H9 (cell line): Measurements from ENCODE around the gene PDCD6IP. TPM values are rescaled to one million over a fixed set of nuclear protein-coding genes. Genes with fewer than 3 reads are reported as not detected.

Experiments
- DNase-seq: peaks from one replicate; pipeline ENCODE4 v3.0.0-alpha.2; 2017
- H2AFZ ChIP-seq: one replicate; pipeline ENCODE4 v1.6.1; 2013; ENCODE audit warnings: mild to moderate bottlenecking, low read length, control low read depth, moderate library complexity
- H2AK5ac ChIP-seq: 2 replicates; pipeline ENCODE4 v1.6.1; 2013; ENCODE audit warnings: low read length, control low read depth, mixed read lengths; ENCODE audit not compliant: insufficient read length
- H2BK120ac ChIP-seq: one replicate; pipeline ENCODE4 v1.6.1; 2013; ENCODE audit warnings: low read depth, mild to moderate bottlenecking, low read length, control low read depth, inconsistent platforms; ENCODE audit not compliant: poor library complexity, severe bottlenecking
- H2BK12ac ChIP-seq: 2 replicates; pipeline ENCODE4 v1.6.1; 2013; ENCODE audit warnings: low read length, control low read depth, mixed read lengths, low read depth; ENCODE audit not compliant: insufficient read length
- H2BK15ac ChIP-seq: 2 replicates; pipeline ENCODE4 v1.6.1; 2013; ENCODE audit warnings: low read depth, low read length, control low read depth
- H2BK20ac ChIP-seq: one replicate; pipeline ENCODE4 v1.6.1; 2013; ENCODE audit warnings: low read depth, mild to moderate bottlenecking, low read length, control low read depth, inconsistent platforms; ENCODE audit not compliant: poor library complexity, severe bottlenecking
- H2BK5ac ChIP-seq: 2 replicates; pipeline ENCODE4 v1.6.1; 2013; ENCODE audit warnings: low read length, control low read depth, mixed read lengths; ENCODE audit not compliant: insufficient read length
- H3K14ac ChIP-seq: 2 replicates; pipeline ENCODE4 v1.6.1; 2013; ENCODE audit warnings: low read length, control low read depth; ENCODE audit not compliant: insufficient read depth
- H3K18ac ChIP-seq: 2 replicates; pipeline ENCODE4 v1.6.1; 2013; ENCODE audit warnings: low read depth, mild to moderate bottlenecking, mixed read lengths, low read length, control low read depth; ENCODE audit not compliant: insufficient read length
- H3K23ac ChIP-seq: 2 replicates; pipeline ENCODE4 v1.6.1; 2013; ENCODE audit warnings: low read length, control low read depth, mixed read lengths, low read depth; ENCODE audit not compliant: insufficient read length
- H3K23me2 ChIP-seq: 2 replicates; pipeline ENCODE4 v1.6.1; 2013; ENCODE audit warnings: low read depth, mild to moderate bottlenecking, mixed read lengths, low read length, control low read depth; ENCODE audit not compliant: insufficient read length, poor library complexity, severe bottlenecking
- H3K27ac ChIP-seq: 2 replicates; pipeline ENCODE4 v1.5.1; 2013; ENCODE audit warnings: low read length, control low read depth, mixed read lengths, low read depth; ENCODE audit not compliant: insufficient read length
- H3K27me3 ChIP-seq: 2 replicates; pipeline ENCODE4 v1.6.1; 2013; ENCODE audit warnings: low read length, control low read depth, inconsistent platforms; ENCODE audit not compliant: insufficient read depth
- H3K4ac ChIP-seq: 2 replicates; pipeline ENCODE4 v1.6.1; 2013; ENCODE audit warnings: low read depth, mild to moderate bottlenecking, control low read depth, inconsistent platforms, low read length, moderate library complexity
- H3K4me1 ChIP-seq: 2 replicates; pipeline ENCODE4 v1.6.1; 2013; ENCODE audit warnings: low read length, control low read depth, inconsistent platforms; ENCODE audit not compliant: insufficient read depth
- H3K4me2 ChIP-seq: 2 replicates; pipeline ENCODE4 v1.6.1; 2013; ENCODE audit warnings: low read length, control low read depth, mixed read lengths; ENCODE audit not compliant: insufficient read length, insufficient read depth
- H3K56ac ChIP-seq: 2 replicates; pipeline ENCODE4 v1.6.1; 2013; ENCODE audit warnings: low read depth, mild to moderate bottlenecking, mixed read lengths, low read length, control low read depth; ENCODE audit not compliant: insufficient read length
- H3K79me1 ChIP-seq: 2 replicates; pipeline ENCODE4 v1.6.1; 2013; ENCODE audit warnings: low read depth, mild to moderate bottlenecking, moderate library complexity, low read length, control low read depth, inconsistent platforms; ENCODE audit not compliant: insufficient read depth, poor library complexity, severe bottlenecking
- H3K79me2 ChIP-seq: 2 replicates; pipeline ENCODE4 v1.6.1; 2013; ENCODE audit warnings: low read length, control low read depth, inconsistent platforms; ENCODE audit not compliant: insufficient read depth
- H3K9ac ChIP-seq: 2 replicates; pipeline ENCODE4 v1.6.1; 2013; ENCODE audit warnings: low read length, control low read depth, mixed read lengths; ENCODE audit not compliant: insufficient read length; ENCODE audit errors: extremely low read depth
- H3K9me3 ChIP-seq: one replicate; pipeline ENCODE4 v1.6.1; 2013; ENCODE audit warnings: low read depth, low read length, inconsistent platforms; ENCODE audit not compliant: control insufficient read depth
- H3T11ph ChIP-seq: one replicate; pipeline ENCODE4 v1.6.1; 2013; ENCODE audit warnings: mild to moderate bottlenecking, low read length, control low read depth, inconsistent platforms
- H4K20me1 ChIP-seq: one replicate; pipeline ENCODE4 v1.6.1; 2013; ENCODE audit not compliant: control insufficient read depth, insufficient read length, insufficient read depth
- H4K5ac ChIP-seq: 2 replicates; pipeline ENCODE4 v1.6.1; 2013; ENCODE audit warnings: low read depth, mild to moderate bottlenecking, mixed read lengths, low read length, control low read depth; ENCODE audit not compliant: insufficient read length
- H4K8ac ChIP-seq: replicated peaks from 2 replicates; pipeline ENCODE4 v1.6.1; 2013; ENCODE audit warnings: low read length, control low read depth, mixed read lengths, low read depth; ENCODE audit not compliant: insufficient read length
- H4K91ac ChIP-seq: 2 replicates; pipeline ENCODE4 v1.6.1; 2013; ENCODE audit warnings: low read depth, mild to moderate bottlenecking, moderate library complexity, mixed read lengths, low read length, control low read depth; ENCODE audit not compliant: insufficient read length
- H3K27ac Mint-ChIP-seq, 3 experiments: 2 replicates in 2 of 3; 3 replicates in 1 of 3; pipeline ENCODE4 v1.8.0; 2020 to 2021; ENCODE audit warnings: mixed read lengths in 3 of 3, mild to moderate bottlenecking in 1 of 3, moderate library complexity in 1 of 3
- H3K27me3 Mint-ChIP-seq: 2 replicates; pipeline ENCODE4 v1.8.0; 2021; ENCODE audit warnings: low read depth, mild to moderate bottlenecking, moderate library complexity, mixed read lengths
- H3K36me3 Mint-ChIP-seq, 3 experiments: 2 replicates in 2 of 3; 3 replicates in 1 of 3; pipeline ENCODE4 v1.8.0; 2020 to 2021; ENCODE audit warnings: low read depth in 3 of 3, mixed read lengths in 3 of 3; ENCODE audit not compliant: insufficient read depth in 1 of 3
- H3K4me1 Mint-ChIP-seq, 2 experiments: 2 replicates each; pipeline ENCODE4 v1.8.0; 2020; ENCODE audit warnings: mixed read lengths in 2 of 2
- H3K4me3 Mint-ChIP-seq, 2 experiments: 2 replicates in 1 of 2; 3 replicates in 1 of 2; pipeline ENCODE4 v1.8.0; 2020 to 2021; ENCODE audit warnings: mild to moderate bottlenecking in 2 of 2, mixed read lengths in 2 of 2, moderate library complexity in 1 of 2
- H3K9me3 Mint-ChIP-seq, 2 experiments: 2 replicates in 1 of 2; 3 replicates in 1 of 2; pipeline ENCODE4 v1.8.0; 2020; ENCODE audit warnings: mild to moderate bottlenecking in 2 of 2, mixed read lengths in 2 of 2, moderate library complexity in 1 of 2
- CTCF ChIP-seq: fragments of 200-600 bp; sonication (generic); conservative IDR thresholded peaks from 3 replicates; pipeline ENCODE4 v1.8.0; 2021; ENCODE audit warnings: antibody characterized with exemption, mild to moderate bottlenecking
- total RNA-seq: library from RNA; stranded (reverse); gene quantifications from 2 replicates; pipeline ENCODE4 v1.2.1, GENCODE V29; 2021

Gene PDCD6IP
- total RNA-seq, 1 experiment from 2014 or later: 109 TPM

DNA sequence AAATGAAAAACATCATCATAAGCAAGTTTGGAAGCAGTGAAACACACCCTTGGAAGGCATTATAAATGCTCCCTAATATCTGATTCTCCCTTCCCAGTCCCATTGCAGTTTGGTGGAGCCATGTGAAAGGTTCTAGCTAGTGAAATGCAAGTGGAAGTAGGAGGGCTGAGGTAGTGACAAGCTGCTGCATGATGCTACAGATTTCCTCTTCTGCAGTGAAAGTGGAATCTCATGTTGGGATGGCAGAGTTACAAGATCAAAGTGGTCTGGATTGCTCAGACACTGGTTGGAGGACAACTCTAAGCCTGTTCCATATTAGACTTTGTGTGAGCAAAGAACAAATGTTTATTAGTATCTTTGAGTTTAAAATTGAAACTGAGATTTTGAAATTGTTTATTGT is 3.3 kb upstream of the PDCD6IP start:
- Histone ChIP-seq H3K9ac (no peak overlapping the region), H3K18ac (no peak overlapping the region), H2BK120ac (no peak overlapping the region), H3K4me1 (no peaks in the 10 kb centered on the region), H4K20me1 (no peaks in the 10 kb centered on the region), H4K8ac (no peak overlapping the region), H4K5ac (no peak overlapping the region), H3K27ac (no peak overlapping the region), H3K14ac (no peak overlapping the region), H3K23ac (no peak overlapping the region), H4K91ac (no peak overlapping the region), H3T11ph (no peak overlapping the region), H2AFZ (no peak overlapping the region), H3K79me1 (no peaks in the 10 kb centered on the region), H2AK5ac (no peak overlapping the region), H2BK12ac (no peak overlapping the region), H3K4ac (no peak overlapping the region), H2BK5ac (no peak overlapping the region), H2BK15ac (no peak overlapping the region), H3K27me3 (no peaks in the 10 kb centered on the region), H3K79me2 (no peaks in the 10 kb centered on the region), H3K56ac (no peak overlapping the region), H3K4me2 (no peak overlapping the region), H3K9me3 (no peaks in the 10 kb centered on the region), H2BK20ac (no peak overlapping the region), H3K23me2 (peaks cover 7% of the 10 kb centered on the region)
- Mint-ChIP-seq H3K27me3 (peaks cover 27% of the 10 kb centered on the region), H3K36me3 (no peaks in the 10 kb centered on the region), H3K4me1 (peaks cover 20% of the 10 kb centered on the region in 2 experiments), H3K9me3 (no peaks in the 10 kb centered on the region; a peak in 1 of 5 replicates), H3K27ac (no peak overlapping the region), H3K4me3 (no peak overlapping the region)
- no peak for TF ChIP-seq CTCF
- no peak for DNase-seq
